ENCODE results near the gene AHRR. TPM values are rescaled to one million over a fixed set of nuclear protein-coding genes. Genes with fewer than 3 reads are reported as not detected.

The AHRR gene
- total and polyA plus RNA-seq, 7 donors, result under 0.01 to 1.8 (median 1.0) TPM; not detected in 1

DNA sequence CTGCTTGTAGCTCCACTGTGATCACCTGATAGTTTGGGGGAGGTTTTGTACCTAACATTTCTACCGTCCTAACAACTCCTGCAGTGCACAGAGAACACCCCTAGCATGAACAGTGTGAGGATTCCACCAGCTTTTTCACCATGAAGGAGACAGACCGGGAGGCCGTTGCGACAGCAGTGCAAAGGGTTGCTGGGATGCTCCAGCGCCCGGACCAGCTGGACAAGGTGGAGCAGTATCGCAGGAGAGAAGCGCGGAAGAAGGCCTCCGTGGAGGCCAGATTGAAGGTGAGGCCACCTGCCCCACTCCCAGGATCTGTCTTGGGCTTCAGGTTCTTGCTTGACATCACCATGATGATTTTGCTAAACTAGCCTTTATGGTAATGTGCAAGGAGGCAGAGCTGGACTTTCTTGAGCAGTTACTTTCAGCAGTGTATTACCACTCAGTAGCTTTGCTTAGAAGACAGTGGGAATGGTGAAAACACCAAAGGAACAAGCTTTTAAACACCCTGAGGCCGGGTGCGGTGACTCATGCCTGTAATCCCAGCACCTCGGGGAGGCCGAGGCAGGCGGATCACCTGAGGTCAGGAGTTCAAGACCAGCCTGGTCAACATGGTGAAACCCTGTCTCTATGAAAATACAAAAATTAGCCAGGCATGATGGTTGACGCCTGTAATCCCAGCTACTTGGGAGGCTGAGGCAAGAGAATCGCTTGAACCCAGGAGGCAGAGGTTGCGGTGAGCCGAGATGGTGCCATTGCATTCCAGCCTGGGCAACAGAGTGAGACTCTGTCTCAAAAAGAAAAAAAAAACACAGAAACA, 124.8 kb downstream of the AHRR start:
- Histone ChIP-seq H3K36me3 (peaks cover 13 to 58% (median 34%) of the 10 kb centered on the region in 4 donors), H3K4me1 (peaks cover 0 to 27% (median 23%) of the 10 kb centered on the region in 4 donors), H3K4me3 (no peak overlapping the region), H3K27ac (no peak overlapping the region), H3K9me3 (no peaks in the 10 kb centered on the region), H3K27me3 (no peaks in the 10 kb centered on the region)
- peak; percentile 22 for DNase-seq
- TF ChIP-seq POLR2AphosphoS5 (IDR thresholded peaks at IDR 0.05) (no peak), EP300 (IDR thresholded peaks at IDR 0.05) (no peak), POLR2A (IDR thresholded peaks at IDR 0.05) (no peak)
- TF ChIP-seq, protein P1, sequence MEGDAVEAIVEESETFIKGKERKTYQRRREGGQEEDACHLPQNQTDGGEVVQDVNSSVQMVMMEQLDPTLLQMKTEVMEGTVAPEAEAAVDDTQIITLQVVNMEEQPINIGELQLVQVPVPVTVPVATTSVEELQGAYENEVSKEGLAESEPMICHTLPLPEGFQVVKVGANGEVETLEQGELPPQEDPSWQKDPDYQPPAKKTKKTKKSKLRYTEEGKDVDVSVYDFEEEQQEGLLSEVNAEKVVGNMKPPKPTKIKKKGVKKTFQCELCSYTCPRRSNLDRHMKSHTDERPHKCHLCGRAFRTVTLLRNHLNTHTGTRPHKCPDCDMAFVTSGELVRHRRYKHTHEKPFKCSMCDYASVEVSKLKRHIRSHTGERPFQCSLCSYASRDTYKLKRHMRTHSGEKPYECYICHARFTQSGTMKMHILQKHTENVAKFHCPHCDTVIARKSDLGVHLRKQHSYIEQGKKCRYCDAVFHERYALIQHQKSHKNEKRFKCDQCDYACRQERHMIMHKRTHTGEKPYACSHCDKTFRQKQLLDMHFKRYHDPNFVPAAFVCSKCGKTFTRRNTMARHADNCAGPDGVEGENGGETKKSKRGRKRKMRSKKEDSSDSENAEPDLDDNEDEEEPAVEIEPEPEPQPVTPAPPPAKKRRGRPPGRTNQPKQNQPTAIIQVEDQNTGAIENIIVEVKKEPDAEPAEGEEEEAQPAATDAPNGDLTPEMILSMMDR (IDR thresholded peaks at IDR 0.05), result no peak
- 87 to 90% methylated on average over 19 of the region's 19 CpGs for WGBS, 2 donors
- intact Hi-C loops (cut with DNase I), result loop anchor here (10.0 kb wide), 2 partner anchors 169 to 171 kb away; partner anchors contain the start of genes CEP72 and PDCD6

DNA sequence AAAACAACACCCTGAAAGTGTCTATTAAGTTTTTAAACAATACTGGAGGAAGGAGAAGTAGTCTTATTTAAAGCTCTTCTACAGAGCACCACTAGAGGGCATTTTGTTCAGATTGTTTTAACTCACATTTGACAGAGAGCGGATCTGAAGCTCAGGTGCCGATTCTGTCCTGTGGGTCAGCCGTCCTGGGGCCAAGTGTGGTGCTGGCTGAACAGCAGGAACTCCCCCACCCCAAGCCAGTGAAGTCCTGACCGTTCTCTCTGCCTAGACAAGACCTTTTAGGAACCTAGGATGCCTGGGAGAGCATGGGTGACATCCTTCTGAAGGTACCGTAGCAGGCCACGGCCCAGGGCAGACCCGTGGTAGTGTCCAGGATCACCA, 125.4 kb downstream of the AHRR start:
- H3K36me3 ChIP-seq, result peaks cover 13 to 64% (median 39%) of the 10 kb centered on the region in 4 donors
- H3K9me3 ChIP-seq, result peaks cover 0 to 4% (median 1%) of the 10 kb centered on the region in 4 donors
- no peaks in the 10 kb centered on the region for H3K27me3 ChIP-seq
- intact Hi-C loops (cut with DNase I), result loop anchor here (10.0 kb wide), 2 partner anchors 168 to 172 kb away; partner anchors contain the start of genes CEP72 and PDCD6
- 49 to 63% methylated on average over 7 of the region's 7 CpGs for WGBS, 2 donors
- TF ChIP-seq POLR2AphosphoS5 (IDR thresholded peaks at IDR 0.05) (no peak), POLR2A (IDR thresholded peaks at IDR 0.05) (no peak), EP300 (IDR thresholded peaks at IDR 0.05) (no peak)
- TF ChIP-seq, protein P1 (IDR thresholded peaks at IDR 0.05), result peak in 3 of 4 experiments; percentile 12 to 49 (median 18)
- H3K27ac ChIP-seq, result no peak overlapping the region
- DNase-seq, result peak; percentile 46
- no peak overlapping the region for H3K4me3 ChIP-seq
- H3K4me1 ChIP-seq, result peaks cover 0 to 24% (median 20%) of the 10 kb centered on the region in 4 donors

DNA sequence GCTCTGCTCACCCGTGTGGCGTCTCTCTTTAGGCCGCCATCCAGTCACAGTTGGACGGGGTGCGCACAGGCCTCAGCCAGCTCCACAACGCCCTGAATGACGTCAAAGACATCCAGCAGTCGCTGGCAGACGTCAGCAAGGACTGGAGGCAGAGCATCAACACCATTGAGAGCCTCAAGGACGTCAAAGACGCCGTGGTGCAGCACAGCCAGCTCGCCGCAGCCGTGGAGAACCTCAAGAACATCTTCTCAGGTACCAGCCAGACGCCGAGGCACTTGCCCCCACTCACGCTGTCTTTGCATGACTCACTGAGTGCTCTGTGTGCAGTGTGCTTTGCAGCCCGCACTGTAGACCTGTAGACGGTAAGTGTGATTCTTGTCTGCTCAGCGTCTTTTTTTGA, 126.0 kb downstream of the AHRR start:
- Histone ChIP-seq H3K9me3 (peaks cover 0 to 8% (median 2%) of the 10 kb centered on the region in 4 donors), H3K27me3 (no peaks in the 10 kb centered on the region), H3K4me1 (peaks cover 0 to 18% (median 13%) of the 10 kb centered on the region in 4 donors), H3K36me3 (peaks cover 13 to 70% (median 44%) of the 10 kb centered on the region in 4 donors), H3K27ac (no peak overlapping the region), H3K4me3 (no peak overlapping the region)
- DNase-seq, result peak; percentile 53
- intact Hi-C loops (cut with DNase I), result loop anchor here (10.0 kb wide), 2 partner anchors 167 to 173 kb away; partner anchors contain the start of genes CEP72 and PDCD6
- TF ChIP-seq EP300 (IDR thresholded peaks at IDR 0.05), result no peak
- TF ChIP-seq POLR2AphosphoS5 (IDR thresholded peaks at IDR 0.05), result no peak
- TF ChIP-seq, protein P1 (IDR thresholded peaks at IDR 0.05), result no peak
- TF ChIP-seq POLR2A (IDR thresholded peaks at IDR 0.05), result no peak
- 95 to 96% methylated on average over 21 of the region's 21 CpGs for WGBS, 2 donors

DNA sequence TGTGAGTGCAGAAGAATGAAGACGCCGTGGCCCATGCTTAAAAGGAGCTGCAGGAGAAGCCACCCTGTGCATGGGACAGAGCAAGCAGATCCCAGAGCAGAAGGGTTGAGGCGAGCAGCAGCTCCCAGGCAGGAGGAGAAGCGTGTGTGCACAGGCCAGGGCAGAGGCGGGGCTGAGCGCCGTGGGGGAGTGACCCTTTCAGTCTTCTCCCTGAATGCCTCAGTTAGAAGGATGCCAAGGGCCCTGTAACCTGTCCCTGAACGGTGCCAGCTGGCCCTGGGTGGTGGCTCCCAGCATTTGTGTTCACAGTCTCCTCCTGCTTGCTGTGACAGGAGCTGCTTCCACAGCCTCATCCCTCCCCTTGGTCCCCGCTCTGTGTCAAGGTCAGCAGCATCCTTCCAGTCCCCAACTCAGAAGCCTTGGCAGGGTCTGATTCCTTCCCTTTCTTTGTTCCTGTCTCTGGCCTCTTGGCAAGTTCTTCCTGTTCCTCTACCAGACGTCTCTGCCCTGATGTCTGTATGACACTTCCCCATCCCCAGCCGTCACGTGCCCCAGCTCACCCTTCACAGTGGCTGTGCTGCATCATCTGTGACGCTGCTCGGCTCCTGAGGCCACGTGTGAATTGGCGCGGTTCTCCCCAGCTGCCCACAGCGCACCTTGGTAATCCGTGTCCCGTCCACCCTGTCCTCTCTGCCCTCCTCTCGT, 126.7 kb downstream of the AHRR start:
- Histone ChIP-seq H3K4me1 (peaks cover 0 to 16% (median 13%) of the 10 kb centered on the region in 4 donors), H3K27me3 (no peaks in the 10 kb centered on the region), H3K9me3 (peaks cover 0 to 8% (median 3%) of the 10 kb centered on the region in 4 donors), H3K4me3 (no peak overlapping the region), H3K36me3 (peaks cover 13 to 77% (median 46%) of the 10 kb centered on the region in 4 donors), H3K27ac (no peak overlapping the region)
- 85 to 89% methylated on average over 21 of the region's 21 CpGs for WGBS, 2 donors
- intact Hi-C loops (cut with DNase I), result loop anchor here (10.0 kb wide), 2 partner anchors 167 to 173 kb away; partner anchors contain the start of genes CEP72 and PDCD6
- DNase-seq, result peak; percentile 79
- TF ChIP-seq POLR2AphosphoS5 (IDR thresholded peaks at IDR 0.05), result no peak
- no peak for TF ChIP-seq POLR2A (IDR thresholded peaks at IDR 0.05)
- TF ChIP-seq, protein P1 (IDR thresholded peaks at IDR 0.05), result no peak
- no peak for TF ChIP-seq EP300 (IDR thresholded peaks at IDR 0.05)

All from sigmoid colon (tissue), 7 donors.